HepG2 (cell line): ENCODE data around the gene RIPOR3. TPM values are rescaled to one million over a fixed set of nuclear protein-coding genes. Genes with fewer than 3 reads are reported as not detected.
A peak's percentile ranks its signal among the peaks of the same experiment; 100 is the strongest.

Source experiments
- AGO2 ChIP-seq: fragments of 200-400 bp; formaldehyde crosslinking; optimal IDR thresholded peaks from 2 replicates; pipeline ENCODE3; 2017; ENCODE audit warnings: mild to moderate bottlenecking, low read depth, low read length, moderate library complexity
- BRCA1 ChIP-seq: sonication (generic); formaldehyde crosslinking; IDR thresholded peaks from 2 replicates; pipeline ENCODE4 v1.4.0; 2020; ENCODE audit warnings: missing genetic modification reagents
- HNRNPUL1 ChIP-seq: fragments of 200-400 bp; formaldehyde crosslinking; IDR thresholded peaks from 2 replicates; pipeline ENCODE4 v1.6.1; 2017; ENCODE audit warnings: low read depth, mild to moderate bottlenecking, low read length, moderate library complexity
- JUN ChIP-seq: sonication (generic); formaldehyde crosslinking; IDR thresholded peaks from 2 replicates; pipeline ENCODE4 v1.4.0; 2020; ENCODE audit warnings: mild to moderate bottlenecking, missing genetic modification reagents
- MEIS1 ChIP-seq: sonication (generic); formaldehyde crosslinking; IDR thresholded peaks from 2 replicates; pipeline ENCODE4 v1.9.0; 2021; ENCODE audit warnings: mild to moderate bottlenecking, missing genetic modification reagents, moderate library complexity, borderline replicate concordance
- NCOA2 ChIP-seq: sonication (generic); formaldehyde crosslinking; IDR thresholded peaks from 2 replicates; pipeline ENCODE4 v1.8.0; 2022; ENCODE audit warnings: inconsistent platforms
- NFE2L1 ChIP-seq: sonication (generic); formaldehyde crosslinking; IDR thresholded peaks from 2 replicates; pipeline ENCODE4 v1.4.0; 2020; ENCODE audit warnings: missing genetic modification reagents, mild to moderate bottlenecking, borderline replicate concordance
- NONO ChIP-seq, 2 experiments: fragments of 450-650 bp in 1 of 2; sonication (generic) in 1 of 2; formaldehyde crosslinking in 1 of 2; IDR thresholded peaks in 1 of 2; conservative IDR thresholded peaks in 1 of 2; 2 replicates each; pipeline versions ENCODE4 v1.6.1 to v1.8.0; 2017 to 2022; ENCODE audit warnings: mild to moderate bottlenecking in 1 of 2, missing genetic modification reagents in 1 of 2, moderate library complexity in 1 of 2
- PAWR ChIP-seq: sonication (generic); formaldehyde crosslinking; IDR thresholded peaks from 2 replicates; pipeline ENCODE4 v1.4.0; 2020; ENCODE audit warnings: missing genetic modification reagents, mild to moderate bottlenecking, borderline replicate concordance
- SIN3B ChIP-seq: fragments of 150-350 bp; IDR thresholded peaks from 2 replicates; pipeline ENCODE4 v1.6.1; 2014; ENCODE audit warnings: low read length
- SOX6 ChIP-seq, 2 experiments: fragments of 450-650 bp in 1 of 2; sonication (generic) in 1 of 2; formaldehyde crosslinking in 1 of 2; IDR thresholded peaks; 2 replicates each; pipeline versions ENCODE4 v1.4.0 to v1.6.1; 2017 to 2020; ENCODE audit warnings: antibody characterized with exemption in 1 of 2, mild to moderate bottlenecking in 1 of 2, missing genetic modification reagents in 1 of 2
- ZBTB21 ChIP-seq: sonication (generic); formaldehyde crosslinking; IDR thresholded peaks from 2 replicates; pipeline ENCODE4 v1.4.0; 2020; ENCODE audit warnings: missing genetic modification reagents
- ZBTB8A ChIP-seq: sonication (generic); formaldehyde crosslinking; IDR thresholded peaks from 2 replicates; pipeline ENCODE4 v1.4.0; 2020; ENCODE audit warnings: mild to moderate bottlenecking, low read depth, missing genetic modification reagents, borderline replicate concordance
- ZMYM2 ChIP-seq: sonication (generic); formaldehyde crosslinking; IDR thresholded peaks from 2 replicates; pipeline ENCODE4 v1.8.0; 2022; ENCODE audit warnings: mild to moderate bottlenecking, missing genetic modification reagents
- ZNF382 ChIP-seq: sonication (generic); formaldehyde crosslinking; IDR thresholded peaks from 2 replicates; pipeline ENCODE4 v1.5.0; 2020; ENCODE audit warnings: missing genetic modification reagents, mild to moderate bottlenecking, borderline replicate concordance
- ZNF556 ChIP-seq: sonication (generic); formaldehyde crosslinking; IDR thresholded peaks from 2 replicates; pipeline ENCODE4 v1.4.0; 2020; ENCODE audit warnings: mild to moderate bottlenecking, missing genetic modification reagents, borderline replicate concordance
- ZNF570 ChIP-seq: sonication (generic); formaldehyde crosslinking; IDR thresholded peaks from 2 replicates; pipeline ENCODE4 v1.4.0; 2020; ENCODE audit warnings: mild to moderate bottlenecking, missing genetic modification reagents, borderline replicate concordance
- ZNF615 ChIP-seq: sonication (generic); formaldehyde crosslinking; IDR thresholded peaks from 2 replicates; pipeline ENCODE4 v1.5.0; 2020; ENCODE audit warnings: mild to moderate bottlenecking, missing genetic modification reagents, borderline replicate concordance
- ZNF629 ChIP-seq: sonication (generic); formaldehyde crosslinking; conservative IDR thresholded peaks from 2 replicates; pipeline ENCODE4 v1.5.0; 2020; ENCODE audit warnings: missing genetic modification reagents
- ZNF724P ChIP-seq: sonication (generic); formaldehyde crosslinking; IDR thresholded peaks from 2 replicates; pipeline ENCODE4 v1.8.0; 2022; ENCODE audit warnings: missing genetic modification reagents, borderline replicate concordance
- ZNF792 ChIP-seq: IDR thresholded peaks from 2 replicates; pipeline ENCODE4 v1.6.1; 2016
- polyA plus RNA-seq, 8 experiments: library from polyadenylated mRNA; depleted of rRNA in 3 of 8; stranded (reverse) in 7 of 8; unstranded in 1 of 8; fragments of >200 nt; fragmentation: Illumina TruSeq in 4 of 8; extraction: Trizol in 4 of 8; gene quantifications; 2 replicates each; pipeline versions ENCODE4 v1.2.1 to v1.2.3, GENCODE V29; 2011 to 2016; ENCODE audit warnings: low read depth in 4 of 8, missing spikeins in 1 of 8, mixed read lengths in 1 of 8; ENCODE audit not compliant: insufficient read depth in 1 of 8
- total RNA-seq, 5 experiments: library from RNA; depleted of rRNA; stranded (reverse); fragments of >200 nt; fragmentation: Illumina TruSeq; extraction: Trizol; gene quantifications; 2 replicates each; pipeline ENCODE4 v1.2.3, GENCODE V29; 2016; ENCODE audit warnings: low read depth in 1 of 5
- TF ChIP-seq, protein P1 (sequence below): sonication (generic); formaldehyde crosslinking; conservative IDR thresholded peaks from 2 replicates; pipeline ENCODE4 v1.4.0; 2020; ENCODE audit warnings: missing genetic modification reagents
- TF ChIP-seq, protein P2 (sequence below): sonication (generic); formaldehyde crosslinking; IDR thresholded peaks from 2 replicates; pipeline ENCODE4 v1.5.0; 2020; ENCODE audit warnings: missing genetic modification reagents
- TF ChIP-seq, protein P3 (sequence below): sonication (generic); formaldehyde crosslinking; IDR thresholded peaks from 2 replicates; pipeline ENCODE4 v1.4.0; 2020; ENCODE audit warnings: mild to moderate bottlenecking, missing genetic modification reagents
- TF ChIP-seq, protein P4 (sequence below): sonication (generic); formaldehyde crosslinking; IDR thresholded peaks from 2 replicates; pipeline ENCODE4 v1.8.1; 2023; ENCODE audit warnings: mild to moderate bottlenecking, missing genetic modification reagents
- TF ChIP-seq, protein P5 (sequence below): sonication (generic); formaldehyde crosslinking; IDR thresholded peaks from 2 replicates; pipeline ENCODE4 v1.4.0; 2020; ENCODE audit warnings: missing genetic modification reagents

RIPOR3 gene
- total and polyA plus RNA-seq, 2 of the 13 experiments (the other 11 are each of a cell fraction or from before 2014, with no cell fraction given) = 0.18 TPM; not detected in 1

DNA sequence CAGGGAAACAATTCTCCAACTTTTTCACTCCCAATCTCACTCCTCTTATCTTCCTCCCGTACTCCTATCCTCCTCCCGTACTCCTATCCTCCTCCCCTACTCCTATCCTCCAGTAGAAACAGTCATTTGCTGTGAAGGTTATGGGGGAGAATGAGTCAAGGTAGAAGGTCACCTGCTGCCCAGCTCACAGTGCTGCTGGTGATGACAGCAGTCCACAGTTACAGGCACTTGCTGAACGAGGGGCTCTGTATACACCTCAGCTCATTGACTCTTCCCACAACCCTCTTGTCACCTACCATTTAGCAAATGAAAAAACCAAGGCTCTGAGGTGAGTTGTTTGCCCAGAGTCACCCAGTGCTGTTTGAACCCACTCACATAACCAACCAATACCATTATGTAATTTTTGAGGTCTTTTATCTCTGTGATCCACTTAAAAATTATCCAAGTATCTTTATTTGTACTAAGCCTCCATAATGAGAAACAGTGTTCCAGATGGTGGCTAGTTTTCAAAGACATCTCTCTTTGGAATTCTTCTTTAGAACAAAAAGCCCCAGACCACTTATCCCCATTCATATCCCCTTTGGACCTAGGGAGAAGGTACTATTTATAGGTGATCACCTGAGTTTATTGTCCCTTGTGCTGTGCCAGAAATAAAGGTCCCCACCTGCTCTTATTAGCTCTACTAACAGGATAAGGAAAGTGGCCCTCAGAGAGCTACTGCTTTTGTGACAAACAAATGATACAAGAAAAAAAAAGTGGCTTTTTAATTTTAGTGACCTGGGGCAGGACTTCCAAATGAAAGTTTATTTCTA is 128.0 kb downstream of the RIPOR3 start (continued):
- no peak for TF ChIP-seq ZMYM2 (CRISPR knock-in tag)
- no peak for TF ChIP-seq ZNF615
- 0 out of 2 replicates have a peak, but pooled peaks have one; percentile 34 for TF ChIP-seq ZBTB21 (CRISPR knock-in tag)
- no peak for TF ChIP-seq ZNF382 (CRISPR knock-in tag)
- no peak for TF ChIP-seq SOX6 (IDR thresholded peaks at IDR 0.05)
- TF ChIP-seq SOX6 (CRISPR knock-in tag; IDR thresholded peaks at IDR 0.05) = peak; percentile 62
- TF ChIP-seq, protein P1, sequence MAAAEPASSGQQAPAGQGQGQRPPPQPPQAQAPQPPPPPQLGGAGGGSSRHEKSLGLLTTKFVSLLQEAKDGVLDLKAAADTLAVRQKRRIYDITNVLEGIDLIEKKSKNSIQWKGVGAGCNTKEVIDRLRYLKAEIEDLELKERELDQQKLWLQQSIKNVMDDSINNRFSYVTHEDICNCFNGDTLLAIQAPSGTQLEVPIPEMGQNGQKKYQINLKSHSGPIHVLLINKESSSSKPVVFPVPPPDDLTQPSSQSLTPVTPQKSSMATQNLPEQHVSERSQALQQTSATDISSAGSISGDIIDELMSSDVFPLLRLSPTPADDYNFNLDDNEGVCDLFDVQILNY (CRISPR knock-in tag) = no peak
- no peak for TF ChIP-seq BRCA1 (CRISPR knock-in tag)
- TF ChIP-seq MEIS1 (CRISPR knock-in tag) = no peak
- no peak for TF ChIP-seq ZNF629 (CRISPR knock-in tag)
- TF ChIP-seq ZNF556 (CRISPR knock-in tag) = no peak
- TF ChIP-seq SIN3B = no peak
- TF ChIP-seq, protein P2, sequence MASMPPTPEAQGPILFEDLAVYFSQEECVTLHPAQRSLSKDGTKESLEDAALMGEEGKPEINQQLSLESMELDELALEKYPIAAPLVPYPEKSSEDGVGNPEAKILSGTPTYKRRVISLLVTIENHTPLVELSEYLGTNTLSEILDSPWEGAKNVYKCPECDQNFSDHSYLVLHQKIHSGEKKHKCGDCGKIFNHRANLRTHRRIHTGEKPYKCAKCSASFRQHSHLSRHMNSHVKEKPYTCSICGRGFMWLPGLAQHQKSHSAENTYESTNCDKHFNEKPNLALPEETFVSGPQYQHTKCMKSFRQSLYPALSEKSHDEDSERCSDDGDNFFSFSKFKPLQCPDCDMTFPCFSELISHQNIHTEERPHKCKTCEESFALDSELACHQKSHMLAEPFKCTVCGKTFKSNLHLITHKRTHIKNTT (CRISPR knock-in tag) = no peak
- TF ChIP-seq, protein P3, sequence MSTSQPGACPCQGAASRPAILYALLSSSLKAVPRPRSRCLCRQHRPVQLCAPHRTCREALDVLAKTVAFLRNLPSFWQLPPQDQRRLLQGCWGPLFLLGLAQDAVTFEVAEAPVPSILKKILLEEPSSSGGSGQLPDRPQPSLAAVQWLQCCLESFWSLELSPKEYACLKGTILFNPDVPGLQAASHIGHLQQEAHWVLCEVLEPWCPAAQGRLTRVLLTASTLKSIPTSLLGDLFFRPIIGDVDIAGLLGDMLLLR = no peak
- TF ChIP-seq NFE2L1 (CRISPR knock-in tag) = no peak
- TF ChIP-seq JUN (CRISPR knock-in tag) = no peak
- TF ChIP-seq HNRNPUL1 = no peak
- no peak for TF ChIP-seq PAWR (CRISPR knock-in tag)
- TF ChIP-seq, protein P4, sequence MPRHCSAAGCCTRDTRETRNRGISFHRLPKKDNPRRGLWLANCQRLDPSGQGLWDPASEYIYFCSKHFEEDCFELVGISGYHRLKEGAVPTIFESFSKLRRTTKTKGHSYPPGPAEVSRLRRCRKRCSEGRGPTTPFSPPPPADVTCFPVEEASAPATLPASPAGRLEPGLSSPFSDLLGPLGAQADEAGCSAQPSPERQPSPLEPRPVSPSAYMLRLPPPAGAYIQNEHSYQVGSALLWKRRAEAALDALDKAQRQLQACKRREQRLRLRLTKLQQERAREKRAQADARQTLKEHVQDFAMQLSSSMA (CRISPR knock-in tag) = 0 out of 2 replicates have a peak, but pooled peaks have one; percentile 48
- no peak for TF ChIP-seq NONO (IDR thresholded peaks at IDR 0.05)
- no peak for TF ChIP-seq NONO (CRISPR knock-in tag; conservative IDR thresholded peaks at IDR 0.05)
- TF ChIP-seq ZBTB8A (CRISPR knock-in tag) = no peak
- TF ChIP-seq ZNF724P (CRISPR knock-in tag) = no peak
- TF ChIP-seq NCOA2 (CRISPR knock-in tag) = peak; percentile 53; the same call in 1 of the 2 replicates
- no peak for TF ChIP-seq ZNF570 (CRISPR knock-in tag)
- TF ChIP-seq, protein P5, sequence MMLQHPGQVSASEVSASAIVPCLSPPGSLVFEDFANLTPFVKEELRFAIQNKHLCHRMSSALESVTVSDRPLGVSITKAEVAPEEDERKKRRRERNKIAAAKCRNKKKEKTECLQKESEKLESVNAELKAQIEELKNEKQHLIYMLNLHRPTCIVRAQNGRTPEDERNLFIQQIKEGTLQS (CRISPR knock-in tag) = 0 out of 2 replicates have a peak, but pooled peaks have one; percentile 40
- no peak for TF ChIP-seq ZNF792 (CRISPR knock-in tag)
- TF ChIP-seq AGO2 = no peak
